ENCODE data around the gene CXCL10.
"Not testable (repeated sequence)": the region's sequence is repeated elsewhere in the genome, so short reads cannot be mapped to it uniquely, and the experiment has no call there.

Gene CXCL10
- long read RNA-seq, donor 1, transcript CXCL10-201 (4 exons, 1,176 nt), result major isoform, 8 of 8 reads
- long read RNA-seq, donor 1, partial matches to known transcripts, result 0 of 8 reads
- long read RNA-seq, donor 1, other reads (novel, unspliced or antisense), result 0 of 8 reads
- long read RNA-seq, donor 2, partial matches to known transcripts, result 0 of 2 reads
- long read RNA-seq, donor 2, other reads (novel, unspliced or antisense), result 0 of 2 reads
- long read RNA-seq, donor 3, partial matches to known transcripts, result 0 of 1 reads
- long read RNA-seq, donor 3, other reads (novel, unspliced or antisense), result 0 of 1 reads
- long read RNA-seq, donor 4, partial matches to known transcripts, result 0 of 2 reads
- long read RNA-seq, donor 4, other reads (novel, unspliced or antisense), result 0 of 2 reads
- long read RNA-seq, donor 5, partial matches to known transcripts, result 0 of 3 reads
- long read RNA-seq, donor 5, other reads (novel, unspliced or antisense), result 0 of 3 reads
- long read RNA-seq, donor 6, partial matches to known transcripts, result 0 of 2 reads
- long read RNA-seq, donor 6, other reads (novel, unspliced or antisense), result 0 of 2 reads
- long read RNA-seq, donor 7, partial matches to known transcripts, result 0 of 1 reads
- long read RNA-seq, donor 7, other reads (novel, unspliced or antisense), result 0 of 1 reads
- long read RNA-seq, donor 8, partial matches to known transcripts, result 0 of 1 reads
- long read RNA-seq, donor 8, other reads (novel, unspliced or antisense), result 0 of 1 reads

- DNase-seq, result no peak
Measured at GRCh38 chr4:76023389-76023788, at the start of gene CXCL10. Gene CXCL10 (minus strand): TSS chr4:76023497. CDS start chr4:76023431, 66 bp downstream.

GRCh38 chr4:76072760-76073159, 49.5 kb upstream of the CXCL10 start:
- no peak for DNase-seq

DNA sequence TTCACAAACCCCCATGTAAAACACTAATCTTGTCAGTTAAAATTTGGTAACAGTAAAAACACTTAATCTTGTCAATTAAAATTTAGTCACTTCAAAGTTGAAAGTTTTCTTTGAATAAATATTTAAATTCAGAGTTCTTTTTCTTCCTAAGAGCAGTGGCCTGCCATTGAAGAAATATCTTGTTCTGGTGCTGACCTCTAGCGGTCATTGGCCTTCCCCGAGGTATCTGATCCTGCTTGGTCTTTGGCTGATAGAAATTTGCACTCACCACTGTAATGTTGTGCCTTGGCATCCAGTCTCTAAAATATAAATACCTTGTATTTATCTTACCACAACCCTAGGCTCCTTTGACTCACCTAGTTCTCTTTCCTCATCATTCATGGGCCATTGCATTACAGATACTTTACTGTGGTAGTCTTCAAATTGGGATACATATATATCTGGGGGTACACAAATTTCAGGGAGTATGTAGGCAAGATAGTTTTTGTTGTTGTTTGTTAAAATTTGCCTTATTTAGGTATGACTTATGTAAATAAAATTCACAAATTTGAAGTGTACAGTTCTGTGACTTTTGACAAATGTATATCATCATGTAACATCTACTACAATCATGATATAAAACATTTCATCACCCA, 44.5 kb upstream of the CXCL10 start:
- DNase-seq, result peak; percentile 18

DNA sequence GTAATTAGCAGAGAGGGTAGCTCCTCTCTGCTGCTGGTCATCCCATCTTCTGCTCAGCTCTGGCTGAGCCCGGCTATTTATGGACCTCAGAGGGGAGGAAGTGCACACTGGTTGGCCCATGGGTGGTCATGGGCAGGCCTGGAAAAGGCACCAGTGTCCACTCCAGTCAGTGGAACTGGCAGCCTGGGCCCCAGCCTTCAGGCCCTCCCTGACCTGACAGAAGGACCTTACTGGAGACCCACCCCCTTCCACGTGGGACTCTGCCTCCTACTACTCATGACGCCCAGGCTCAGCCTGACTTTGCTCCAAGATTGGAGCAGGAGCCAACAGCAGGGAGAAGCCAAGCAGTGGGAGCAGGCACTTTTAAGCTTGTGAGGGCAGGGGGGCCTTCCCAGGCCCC, 43.2 kb upstream of the CXCL10 start:
- DNase-seq, result no peak

GRCh38 chr4:76061982-76062381, 38.7 kb upstream of the CXCL10 start:
- DNase-seq, result no peak

DNA sequence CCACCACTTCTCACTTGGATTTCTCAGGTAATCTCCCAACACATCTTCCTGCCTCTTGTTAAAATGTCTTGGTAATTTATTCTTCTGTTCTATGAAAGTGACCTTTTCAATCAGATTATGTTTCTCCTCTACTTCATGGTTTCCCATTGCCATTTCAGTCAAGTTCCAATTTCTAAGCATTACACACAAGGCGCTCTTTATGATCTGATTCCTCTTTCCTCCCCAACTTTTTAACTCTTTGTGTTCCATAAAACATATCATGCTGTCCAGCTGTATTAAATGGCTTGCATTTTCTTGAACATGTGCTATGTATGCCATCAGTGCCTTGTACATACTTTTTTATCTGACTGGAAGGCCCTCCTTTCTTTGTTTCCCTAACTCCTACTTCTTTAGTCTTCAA, 38.1 kb upstream of the CXCL10 start:
- DNase-seq, result no peak

- DNase-seq, result no peak
Measured at GRCh38 chr4:76060506-76060905, 37.2 kb upstream of the CXCL10 start.

DNA sequence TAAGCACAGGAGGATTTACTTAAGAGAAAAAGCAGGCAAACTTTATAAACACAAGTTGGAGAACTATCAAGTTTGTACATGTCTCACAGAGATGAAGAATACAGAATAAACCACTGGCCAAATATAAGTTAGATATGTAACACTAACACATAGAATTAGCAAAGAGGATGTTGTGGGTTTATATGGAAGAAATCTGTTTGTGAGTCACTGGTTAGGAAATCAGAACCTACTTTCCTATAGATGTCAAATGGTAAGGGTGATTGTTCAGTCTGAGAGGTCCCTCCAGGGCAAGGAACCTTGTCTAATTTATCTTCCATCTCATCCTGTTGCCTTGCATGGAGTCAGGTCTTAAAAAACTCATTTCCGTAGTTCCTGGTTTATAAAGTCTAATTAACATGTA, 36.5 kb upstream of the CXCL10 start:
- no peak for DNase-seq

DNA sequence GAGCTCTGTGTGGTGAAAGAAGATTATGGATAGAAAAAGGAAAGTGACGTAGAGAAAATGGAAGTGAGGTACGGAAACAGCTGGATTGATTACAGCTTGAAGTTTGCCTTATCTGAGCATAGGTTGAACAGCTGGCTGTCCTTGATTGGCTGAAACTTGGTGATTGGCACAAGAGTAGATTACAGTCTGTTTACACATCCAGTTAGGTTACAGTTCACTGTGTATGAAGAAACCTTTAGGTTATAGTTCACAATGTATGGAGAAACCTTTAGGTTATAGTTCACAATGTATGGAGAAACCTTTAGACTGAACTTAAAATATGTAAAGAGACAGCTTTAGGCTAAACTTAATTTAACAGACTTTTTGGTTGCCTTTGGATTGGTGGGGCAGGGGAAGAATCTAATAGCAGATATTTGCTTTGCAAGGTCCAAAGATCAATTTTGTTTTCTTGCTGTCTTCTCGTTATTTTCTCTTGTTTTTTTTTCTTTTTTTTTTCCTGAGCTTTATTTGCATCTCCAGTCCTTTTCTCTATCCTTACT, 35.7 kb upstream of the CXCL10 start:
- DNase-seq, result no peak

GRCh38 chr4:76058302-76058701, 35.0 kb upstream of the CXCL10 start:
- DNase-seq, result no peak

DNA sequence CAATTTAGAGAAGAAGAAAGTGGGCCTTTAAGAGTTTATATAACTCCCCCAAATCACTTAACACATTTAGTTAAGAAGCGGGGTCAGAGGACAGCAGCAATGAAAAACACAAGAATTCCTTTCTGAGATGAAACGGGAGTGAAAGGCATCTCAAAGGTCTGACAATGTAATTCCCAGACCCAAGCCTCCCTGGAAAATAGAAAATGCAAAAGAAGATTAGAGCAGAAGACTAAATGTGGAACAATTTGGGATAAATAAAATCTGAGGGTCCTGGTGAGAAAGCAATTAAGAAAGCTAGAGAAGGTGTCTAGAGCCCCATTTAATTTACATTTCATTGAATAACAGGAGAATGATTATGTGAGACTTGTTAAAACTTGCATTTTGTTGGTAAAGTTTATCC, 32.1 kb upstream of the CXCL10 start:
- DNase-seq, result no peak

- no peak for DNase-seq
Measured at GRCh38 chr4:76055016-76055415, 31.7 kb upstream of the CXCL10 start.

DNA sequence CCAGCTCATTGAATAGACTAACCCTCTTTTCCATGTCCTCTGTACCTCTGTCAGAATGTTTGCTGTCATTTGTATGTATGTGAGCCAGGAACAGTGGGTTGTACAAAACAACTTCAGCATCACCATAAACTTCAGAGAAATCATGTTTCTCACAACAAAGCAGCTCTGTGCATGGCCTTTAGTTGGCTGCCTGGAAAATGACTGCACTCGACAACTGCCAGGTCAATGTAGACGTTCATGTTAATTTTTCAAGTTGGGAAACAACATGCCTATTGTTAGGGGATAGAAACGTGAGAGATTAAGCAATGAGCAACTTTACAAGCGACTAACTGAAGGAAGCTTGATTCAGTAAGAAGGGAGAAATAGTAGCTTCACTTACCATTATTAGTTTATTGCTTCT, 30.4 kb upstream of the CXCL10 start:
- no peak for DNase-seq

DNA sequence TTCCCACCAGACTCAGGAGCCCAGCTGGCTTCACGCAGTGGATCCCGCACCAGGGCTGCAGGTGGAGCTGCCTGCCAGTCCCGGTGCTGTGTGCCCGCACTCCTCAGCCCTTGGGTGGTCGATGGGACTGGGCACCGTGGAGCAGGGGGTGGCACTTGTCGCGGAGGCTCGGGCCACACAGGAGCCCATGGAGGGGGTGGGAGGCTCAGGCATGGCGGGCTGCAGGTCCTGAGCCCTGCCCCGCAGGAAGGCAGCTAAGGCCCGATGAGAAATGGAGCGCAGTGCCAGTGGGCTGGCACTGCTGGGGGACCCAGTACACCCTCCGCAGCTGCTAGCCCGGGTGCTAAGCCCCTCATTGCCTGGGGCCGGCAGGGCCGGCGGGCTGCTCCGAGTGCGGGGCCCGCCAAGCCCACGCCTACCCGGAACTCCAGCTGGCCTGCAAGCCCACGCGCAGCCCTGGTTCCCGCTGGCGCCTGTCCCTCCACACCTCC, 27.3 kb upstream of the CXCL10 start:
- not testable (repeated sequence) for DNase-seq

DNA sequence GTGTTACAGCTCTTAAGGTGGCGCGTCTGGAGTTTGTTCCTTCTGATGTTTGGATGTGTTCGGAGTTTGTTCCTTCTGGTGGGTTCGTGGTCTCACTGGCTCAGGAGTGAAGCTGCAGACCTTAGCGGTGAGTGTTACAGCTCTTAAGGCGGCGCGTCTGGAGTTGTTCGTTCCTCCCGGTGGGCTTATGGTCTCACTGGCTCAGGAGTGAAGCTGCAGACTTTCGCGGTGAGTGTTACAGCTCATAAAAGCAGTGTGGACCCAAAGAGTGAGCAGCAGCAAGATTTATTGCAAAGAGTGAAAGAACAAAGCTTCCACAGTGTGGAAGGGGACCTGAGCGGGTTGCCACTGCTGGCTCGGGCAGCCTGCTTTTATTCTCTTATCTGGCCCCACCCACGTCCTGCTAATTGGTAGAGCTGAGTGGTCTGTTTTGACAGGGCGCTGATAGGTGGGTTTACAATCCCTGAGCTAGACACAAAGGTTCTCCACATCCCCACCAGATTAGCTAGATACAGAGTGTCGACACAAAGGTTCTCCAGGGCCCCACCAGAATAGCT, 26.6 kb upstream of the CXCL10 start:
- not testable (repeated sequence) for DNase-seq

DNA sequence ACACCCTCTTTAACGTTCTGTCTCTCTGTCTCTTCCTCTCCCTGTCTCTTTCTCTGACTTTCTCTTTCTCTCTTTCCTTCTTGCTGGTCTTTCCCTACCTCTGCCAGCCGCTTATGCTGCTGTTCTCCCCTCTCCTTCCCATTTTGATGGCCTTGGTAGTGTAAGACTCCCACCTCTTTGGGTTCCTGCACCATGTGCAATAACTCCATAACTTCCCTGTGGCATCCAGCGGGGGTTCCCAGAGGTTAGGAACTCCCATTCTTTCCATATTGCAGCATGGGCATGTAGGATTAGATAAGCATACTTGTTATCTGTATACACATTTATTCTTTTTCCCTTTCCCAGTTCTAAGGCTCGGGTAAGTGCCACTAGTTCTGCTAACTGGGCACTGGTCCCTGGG, 21.4 kb upstream of the CXCL10 start:
- not testable (repeated sequence) for DNase-seq

- not testable (repeated sequence) for DNase-seq
Measured at GRCh38 chr4:76043306-76043705, 20.0 kb upstream of the CXCL10 start.

DNA sequence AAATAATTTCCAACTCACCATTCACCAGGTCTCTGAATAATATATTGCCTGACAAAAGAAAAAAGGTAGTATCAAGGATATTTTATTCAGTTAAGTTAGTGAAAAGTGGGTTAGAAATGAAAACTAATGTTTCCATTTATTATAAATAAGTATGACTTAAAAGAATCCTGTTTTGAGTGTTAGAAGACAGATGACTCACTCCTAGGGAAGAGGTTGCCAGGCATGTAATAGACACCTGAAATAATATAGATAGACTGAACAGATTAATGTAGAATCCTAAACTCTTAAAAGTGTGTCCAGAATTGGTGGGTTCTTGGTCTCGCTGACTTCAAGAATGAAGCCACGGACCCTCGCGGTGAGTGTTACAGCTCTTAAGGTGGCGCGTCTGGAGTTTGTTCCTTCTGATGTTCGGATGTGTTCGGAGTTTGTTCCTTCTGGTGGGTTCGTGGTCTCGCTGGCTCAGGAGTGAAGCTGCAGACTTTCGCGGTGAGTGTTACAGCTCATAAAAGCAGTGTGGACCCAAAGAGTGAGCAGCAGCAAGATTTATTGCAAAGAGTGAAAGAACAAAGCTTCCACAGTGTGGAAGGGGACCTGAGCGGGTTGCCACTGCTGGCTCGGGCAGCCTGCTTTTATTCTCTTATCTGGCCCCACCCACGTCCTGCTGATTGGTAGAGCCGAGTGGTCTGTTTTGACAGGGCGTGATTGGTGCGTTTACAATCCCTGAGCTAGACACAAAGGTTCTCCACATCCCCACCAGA, 19.1 kb upstream of the CXCL10 start:
- not testable (repeated sequence) for DNase-seq

DNA sequence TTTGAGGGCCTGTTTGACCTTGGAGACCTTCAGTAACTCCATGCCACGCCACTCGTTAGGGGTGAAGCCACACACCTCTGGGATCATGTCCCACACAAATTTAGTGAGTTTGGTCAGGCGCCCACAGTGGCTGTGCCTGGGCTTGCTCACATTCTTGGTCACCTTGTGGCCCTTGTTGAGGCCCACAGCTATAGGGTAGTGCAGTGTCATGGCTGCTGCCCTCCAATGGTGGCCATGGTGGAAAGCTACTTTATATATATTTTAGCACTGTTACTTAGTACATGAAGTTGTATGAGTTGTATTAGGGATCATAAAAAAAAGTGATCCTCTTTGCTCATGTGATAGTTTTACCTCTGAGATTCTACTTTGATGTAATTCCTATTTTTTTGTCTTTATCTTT, 13.6 kb upstream of the CXCL10 start:
- no peak for DNase-seq

GRCh38 chr4:76035799-76036380, 12.6 kb upstream of the CXCL10 start, which contains the start of gene CXCL11:
Gene CXCL11 (minus strand): TSS chr4:76036070. CDS start chr4:76035987, 83 bp downstream.
- DNase-seq, result no peak

GRCh38 chr4:76035141-76035540, 11.8 kb upstream of the CXCL10 start:
- DNase-seq, result no peak

Measured in right kidney (tissue), 9 donors.